Colon (tissue), 2 donors: ENCODE measurements around the gene TRAF7.

Source experiments
- FAIRE-seq: peaks from 2 replicates; lab custom pipeline; 2012; peaks lifted over from hg19 to GRCh38; lab: Jason Lieb, UNC
- donor health status: control.
- donor health status: control.

Gene TRAF7

GRCh38 chr16:2147981-2148671 lies 7.5 kb upstream of the TRAF7 start, which contains the start of gene RAB26:
TSS of gene RAB26 (plus strand) at chr16:2148625. CDS start at chr16:2148784, 159 bp downstream.
- FAIRE-seq: no peak

GRCh38 chr16:2148714-2149629 lies 6.6 kb upstream of the TRAF7 start:
- no peak for FAIRE-seq

GRCh38 chr16:2149630-2150417 lies 5.8 kb upstream of the TRAF7 start:
- FAIRE-seq: no peak

- FAIRE-seq: no peak
Measured at GRCh38 chr16:2150418-2151187, 5.0 kb upstream of the TRAF7 start.

GRCh38 chr16:2151188-2152091 lies 4.1 kb upstream of the TRAF7 start:
- no peak for FAIRE-seq

GRCh38 chr16:2152695-2153506 lies 2.7 kb upstream of the TRAF7 start:
- FAIRE-seq: no peak

- no peak for FAIRE-seq
Measured at GRCh38 chr16:2154533-2155090, 970 bp upstream of the TRAF7 start.

- no peak for FAIRE-seq
Measured at GRCh38 chr16:2155977-2156848, 631 bp downstream of the TRAF7 start.

GRCh38 chr16:2156849-2157224 lies 1.3 kb downstream of the TRAF7 start:
- no peak for FAIRE-seq

GRCh38 chr16:2157480-2158261 lies 2.1 kb downstream of the TRAF7 start:
- no peak for FAIRE-seq

GRCh38 chr16:2158262-2158638 lies 2.7 kb downstream of the TRAF7 start:
- no peak for FAIRE-seq

GRCh38 chr16:2159175-2159838 lies 3.7 kb downstream of the TRAF7 start:
- no peak for FAIRE-seq

GRCh38 chr16:2160915-2161551 lies 5.5 kb downstream of the TRAF7 start:
- FAIRE-seq: no peak

- FAIRE-seq: no peak
Measured at GRCh38 chr16:2161911-2162310, 6.3 kb downstream of the TRAF7 start.

- no peak for FAIRE-seq
Measured at GRCh38 chr16:2162676-2163118, 7.1 kb downstream of the TRAF7 start.

GRCh38 chr16:2163211-2163881 lies 7.8 kb downstream of the TRAF7 start:
- FAIRE-seq: no peak
